ENCODE results near the gene SLC23A2.
"Not testable (repeated sequence)": the region's sequence is repeated elsewhere in the genome, so short reads cannot be mapped to it uniquely, and the experiment has no call there.

SLC23A2 gene

GRCh38 chr20:4936851-4937406, 64.4 kb downstream of the SLC23A2 start:
- no peak for DNase-seq (ENCODE audit: low read depth in 1 of 2, low spot score in 1 of 2)

- DNase-seq (ENCODE audit: low read depth in 1 of 2, low spot score in 1 of 2): no peak
Measured at GRCh38 chr20:4936392-4936850, 64.9 kb downstream of the SLC23A2 start.

GRCh38 chr20:4932061-4932460, 69.2 kb downstream of the SLC23A2 start:
- DNase-seq (ENCODE audit: low read depth in 1 of 2, low spot score in 1 of 2): no peak

GRCh38 chr20:4929686-4930397, 71.5 kb downstream of the SLC23A2 start:
- DNase-seq (ENCODE audit: low read depth in 1 of 2, low spot score in 1 of 2): no peak

GRCh38 chr20:4926531-4927156, 74.7 kb downstream of the SLC23A2 start:
- DNase-seq (ENCODE audit: low read depth in 1 of 2, low spot score in 1 of 2): no peak

- DNase-seq (ENCODE audit: low read depth in 1 of 2, low spot score in 1 of 2): no peak
Measured at GRCh38 chr20:4925842-4926530, 75.3 kb downstream of the SLC23A2 start.

- DNase-seq (ENCODE audit: low read depth in 1 of 2, low spot score in 1 of 2): no peak
Measured at GRCh38 chr20:4924446-4924845, 76.9 kb downstream of the SLC23A2 start.

- DNase-seq (ENCODE audit: low read depth in 1 of 2, low spot score in 1 of 2): no peak
Measured at GRCh38 chr20:4924032-4924431, 77.3 kb downstream of the SLC23A2 start.

GRCh38 chr20:4922186-4922585, 79.1 kb downstream of the SLC23A2 start:
- no peak for DNase-seq (ENCODE audit: low read depth in 1 of 2, low spot score in 1 of 2)

GRCh38 chr20:4921271-4921670, 80.0 kb downstream of the SLC23A2 start:
- not testable (repeated sequence) for DNase-seq (ENCODE audit: low read depth in 1 of 2, low spot score in 1 of 2)

GRCh38 chr20:4920655-4921054, 80.7 kb downstream of the SLC23A2 start:
- DNase-seq (ENCODE audit: low read depth in 1 of 2, low spot score in 1 of 2): no peak

- no peak for DNase-seq (ENCODE audit: low read depth in 1 of 2, low spot score in 1 of 2)
Measured at GRCh38 chr20:4920131-4920530, 81.2 kb downstream of the SLC23A2 start.

GRCh38 chr20:4919047-4919704, 82.1 kb downstream of the SLC23A2 start:
- no peak for DNase-seq (ENCODE audit: low read depth in 1 of 2, low spot score in 1 of 2)

GRCh38 chr20:4918473-4918872, 82.8 kb downstream of the SLC23A2 start:
- DNase-seq (ENCODE audit: low read depth in 1 of 2, low spot score in 1 of 2): no peak

- DNase-seq (ENCODE audit: low read depth in 1 of 2, low spot score in 1 of 2): no peak
Measured at GRCh38 chr20:4916971-4917881, 84.1 kb downstream of the SLC23A2 start.

GRCh38 chr20:4913147-4913546, 88.2 kb downstream of the SLC23A2 start:
- no peak for DNase-seq (ENCODE audit: low read depth in 1 of 2, low spot score in 1 of 2)

- DNase-seq (ENCODE audit: low read depth in 1 of 2, low spot score in 1 of 2): no peak
Measured at GRCh38 chr20:4912380-4913142, 88.7 kb downstream of the SLC23A2 start.

- no peak for DNase-seq (ENCODE audit: low read depth in 1 of 2, low spot score in 1 of 2)
Measured at GRCh38 chr20:4910951-4911350, 90.4 kb downstream of the SLC23A2 start.

- DNase-seq (ENCODE audit: low read depth in 1 of 2, low spot score in 1 of 2): no peak
Measured at GRCh38 chr20:4905613-4906012, 95.7 kb downstream of the SLC23A2 start.

GRCh38 chr20:4905195-4905594, 96.1 kb downstream of the SLC23A2 start:
- no peak for DNase-seq (ENCODE audit: low read depth in 1 of 2, low spot score in 1 of 2)

Data from activated CD4-positive, alpha-beta T cell treated with anti-CD3 and anti-CD28 coated beads, Interleukin-2, amount 50 U/mL, for 24 hours (primary cell).